Endometrium (tissue), 2 donors: ENCODE measurements around the gene ITGA4.

ENCODE experiments used
- FAIRE-seq: peaks from 2 replicates; lab custom pipeline; 2012; peaks lifted over from hg19 to GRCh38; lab: Jason Lieb, UNC
- donor health status: control.
- donor health status: control.

ITGA4 gene

GRCh38 chr2:181458871-181459270, 1.7 kb downstream of the ITGA4 start:
- no peak for FAIRE-seq

- FAIRE-seq = peak; percentile 18
Measured at GRCh38 chr2:181459621-181460021, 2.4 kb downstream of the ITGA4 start.

- FAIRE-seq = no peak
Measured at GRCh38 chr2:181461056-181461997, 4.1 kb downstream of the ITGA4 start.

DNA sequence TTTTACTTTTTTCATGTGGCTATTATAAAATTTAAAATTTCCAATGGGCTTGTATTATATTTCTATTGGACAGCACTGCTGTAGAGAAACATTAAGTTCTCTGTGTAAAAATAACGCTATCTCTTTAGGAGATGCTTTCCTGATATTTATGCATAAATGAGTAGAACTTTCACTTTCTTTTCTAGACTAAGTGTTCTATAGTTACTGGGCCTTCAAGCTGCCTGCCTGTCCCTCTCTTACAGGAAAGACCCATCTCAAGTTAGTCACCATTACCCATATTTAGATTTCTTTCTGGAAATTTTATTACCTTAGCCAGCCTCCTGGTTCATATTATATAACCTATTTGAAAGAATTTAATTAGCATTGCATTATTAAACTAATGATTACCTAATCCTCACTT, 4.8 kb downstream of the ITGA4 start:
- FAIRE-seq = no peak

- FAIRE-seq = no peak
Measured at GRCh38 chr2:181463588-181463987, 6.4 kb downstream of the ITGA4 start.

DNA sequence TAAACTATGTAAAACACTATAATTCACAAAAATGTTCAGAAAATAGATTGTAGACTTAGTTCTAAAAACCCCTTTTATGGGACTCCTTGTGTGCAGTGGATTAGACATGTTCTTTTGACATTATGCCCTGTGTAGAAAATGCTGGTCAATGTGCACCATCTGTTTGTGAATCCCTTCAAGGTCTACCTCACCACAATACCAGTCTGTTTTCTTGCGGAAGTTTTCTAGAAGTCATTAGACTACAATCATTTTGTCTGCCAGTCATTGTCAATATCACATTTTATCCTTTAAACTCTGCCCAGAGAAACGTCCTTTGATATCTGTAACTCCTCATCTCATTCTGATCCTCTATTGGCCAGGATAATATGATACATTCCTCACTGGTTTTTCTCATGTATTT, 7.8 kb downstream of the ITGA4 start:
- no peak for FAIRE-seq

DNA sequence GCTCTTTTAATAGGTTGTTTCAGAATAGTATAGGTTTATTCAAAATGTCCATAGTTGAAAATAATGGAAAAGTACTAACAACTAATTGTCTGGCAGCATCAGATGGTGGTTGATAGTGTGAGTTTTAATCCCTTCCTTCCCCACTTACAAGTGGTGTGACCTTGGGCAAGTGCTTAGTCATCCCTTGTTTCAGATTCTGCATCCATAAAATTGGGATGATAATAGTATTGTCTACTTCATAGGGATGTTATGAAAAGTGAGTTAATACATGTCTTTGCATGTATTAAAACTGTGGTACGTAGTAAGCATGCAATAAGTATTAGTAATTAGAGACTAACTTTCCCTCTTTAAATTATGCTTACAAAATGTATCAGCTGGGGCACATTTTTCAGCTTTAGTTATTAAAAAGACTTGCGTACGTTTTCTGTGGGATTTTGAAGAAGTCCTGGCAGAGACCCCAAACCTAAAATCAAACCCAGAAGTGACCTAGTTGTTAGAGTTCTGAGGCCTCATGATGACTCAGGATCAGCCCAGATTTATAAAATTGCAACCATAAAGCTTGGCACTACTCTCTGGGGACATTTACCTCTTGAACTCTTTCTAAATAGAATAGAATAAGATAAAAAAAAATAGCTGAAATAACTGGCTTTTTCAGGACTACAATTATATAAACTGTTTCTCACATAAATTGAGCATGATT, 8.6 kb downstream of the ITGA4 start:
- no peak for FAIRE-seq

DNA sequence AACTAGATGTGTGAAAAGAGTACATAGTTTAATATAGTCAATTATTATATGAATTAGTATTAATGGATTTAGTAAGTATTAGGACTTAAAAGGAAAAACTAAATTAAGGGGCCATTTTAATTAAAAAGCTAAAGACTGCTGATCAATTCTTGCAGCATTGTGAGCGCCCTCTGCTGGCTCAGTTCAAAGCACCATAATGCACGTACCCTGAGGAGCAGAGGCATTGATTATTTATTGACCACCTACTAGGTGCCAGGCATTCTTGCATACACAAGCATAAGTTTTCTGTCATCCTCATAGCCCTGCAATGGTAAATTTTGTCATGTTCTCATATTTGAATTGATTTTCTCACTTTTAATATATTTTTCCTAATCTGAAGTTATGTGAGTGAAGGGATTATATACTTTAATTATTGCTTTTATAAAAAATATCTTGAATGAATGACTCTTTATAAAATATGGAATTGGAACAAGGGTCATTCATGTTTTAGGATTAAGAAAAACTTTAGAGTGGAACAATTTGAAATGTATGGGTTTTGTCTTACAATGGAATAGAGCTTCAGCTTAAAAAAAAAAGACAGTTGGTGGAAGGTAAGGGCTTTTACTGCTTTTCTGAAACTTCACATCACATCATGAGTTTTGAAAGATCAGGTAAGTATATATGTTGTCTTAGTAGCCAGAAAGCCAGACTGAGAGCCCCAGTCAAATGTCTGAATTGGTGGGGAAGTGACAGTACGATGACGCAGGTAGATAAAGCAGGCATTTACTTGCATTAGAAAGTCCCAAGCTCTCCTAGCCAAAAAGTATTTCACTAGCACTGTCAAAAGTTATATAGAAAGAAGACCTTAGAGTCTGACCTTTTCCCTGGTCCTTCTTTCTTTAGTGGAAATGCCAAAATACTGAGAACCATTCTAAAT, 9.7 kb downstream of the ITGA4 start:
- peak; percentile 8 for FAIRE-seq

GRCh38 chr2:181467966-181468707, 11.0 kb downstream of the ITGA4 start:
- no peak for FAIRE-seq

GRCh38 chr2:181468811-181469210, 11.6 kb downstream of the ITGA4 start:
- FAIRE-seq = peak; percentile 21

- FAIRE-seq = no peak
Measured at GRCh38 chr2:181471226-181471625, 14.0 kb downstream of the ITGA4 start.

- FAIRE-seq = no peak
Measured at GRCh38 chr2:181471783-181472182, 14.6 kb downstream of the ITGA4 start.

DNA sequence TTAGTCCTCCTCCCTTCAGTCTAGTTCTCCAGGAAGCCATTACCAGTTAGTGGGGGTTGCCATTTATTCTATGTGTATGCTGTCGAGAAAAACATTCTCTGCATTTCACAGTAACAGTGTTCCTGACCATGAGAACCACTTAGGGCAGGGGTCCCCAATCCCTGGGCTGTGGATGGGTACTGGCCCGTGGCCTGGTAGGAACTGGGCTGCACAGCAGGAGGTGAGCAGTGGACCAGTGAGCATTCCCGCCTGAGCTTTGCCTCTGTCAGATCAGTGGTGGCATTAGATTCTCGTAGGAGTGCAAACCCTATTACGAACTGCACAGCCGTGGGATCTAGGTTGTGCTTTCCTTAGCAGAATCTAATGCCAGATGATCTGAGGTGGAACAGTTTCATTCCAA, 15.8 kb downstream of the ITGA4 start:
- no peak for FAIRE-seq

GRCh38 chr2:181474222-181474881, 17.2 kb downstream of the ITGA4 start:
- FAIRE-seq = no peak

DNA sequence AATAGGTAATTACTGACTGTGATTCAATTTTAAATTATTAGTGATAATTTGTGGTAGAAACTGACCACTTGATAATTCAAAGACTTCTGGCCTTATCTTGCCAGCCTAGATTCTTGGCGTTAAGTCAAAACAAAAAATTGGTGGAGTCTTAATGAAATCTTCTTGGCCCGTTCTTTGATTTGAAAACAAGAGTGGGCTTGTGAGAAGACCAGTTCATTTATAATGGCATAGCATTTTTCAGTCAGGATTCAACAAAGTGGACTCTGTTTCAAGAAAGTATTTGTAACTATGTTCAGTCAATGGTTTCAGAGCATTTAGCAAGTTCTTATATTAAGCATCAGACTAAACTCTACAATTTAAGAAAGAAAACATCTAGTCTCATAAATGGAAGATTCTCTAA, 26.0 kb downstream of the ITGA4 start:
- FAIRE-seq = no peak

- no peak for FAIRE-seq
Measured at GRCh38 chr2:181483876-181484275, 26.7 kb downstream of the ITGA4 start.

- FAIRE-seq = no peak
Measured at GRCh38 chr2:181484851-181485637, 27.9 kb downstream of the ITGA4 start.

- FAIRE-seq = no peak
Measured at GRCh38 chr2:181485638-181485946, 28.4 kb downstream of the ITGA4 start.

GRCh38 chr2:181499231-181499630, 42.0 kb downstream of the ITGA4 start:
- no peak for FAIRE-seq

DNA sequence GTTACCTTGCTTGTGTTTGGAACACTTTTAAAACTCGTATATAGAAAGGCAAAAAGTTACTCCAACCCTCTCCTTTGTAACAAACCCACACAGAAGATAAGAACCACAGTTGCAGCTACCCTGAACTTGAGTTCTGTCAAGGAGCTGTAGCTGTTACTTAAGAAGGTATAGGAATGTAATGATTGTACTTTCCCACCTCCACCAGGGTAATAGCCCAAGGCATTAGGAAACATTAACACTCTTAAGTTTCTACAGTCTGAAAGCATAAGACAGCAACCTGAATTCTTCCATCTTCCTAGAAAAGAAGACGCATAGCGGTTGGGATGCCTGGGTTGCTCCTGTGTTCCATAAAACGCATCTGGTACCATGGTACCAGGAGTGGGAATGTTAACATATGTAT, 43.0 kb downstream of the ITGA4 start:
- FAIRE-seq = no peak
